Ovary (tissue), 9 donors: ENCODE results near the gene CD40. TPM values are rescaled to one million over a fixed set of nuclear protein-coding genes. Genes with fewer than 3 reads are reported as not detected.
A peak's percentile ranks its signal among the peaks of the same experiment; 100 is the strongest.
"Not testable (repeated sequence)": the region's sequence is repeated elsewhere in the genome, so short reads cannot be mapped to it uniquely, and the experiment has no call there.

Source experiments
- DNase-seq, 5 donors: peaks; one replicate each; pipeline ENCODE4 v3.0.0-alpha.2; 2019 to 2020
- H3K27ac ChIP-seq, 2 donors: fragments of 200-600 bp; one replicate each; pipeline versions ENCODE4 v1.5.1 to v1.8.0; 2019 to 2022
- H3K27me3 ChIP-seq: fragments of 200-600 bp; one replicate; pipeline ENCODE4 v1.8.0; 2022
- H3K36me3 ChIP-seq: fragments of 200-600 bp; sonication (generic); one replicate; pipeline ENCODE4 v1.5.1; 2019
- H3K4me1 ChIP-seq: one replicate; pipeline ENCODE4 v1.8.1; 2013; ENCODE audit warnings: mild to moderate bottlenecking, moderate library complexity; ENCODE audit not compliant: insufficient read depth
- H3K4me3 ChIP-seq: fragments of 200-600 bp; sonication (generic); one replicate; pipeline ENCODE4 v1.5.1; 2017
- H3K9me3 ChIP-seq, 2 donors: fragments of 200-600 bp in 1 of 2; sonication (generic) in 1 of 2; one replicate each; pipeline versions ENCODE4 v1.5.1 to v1.8.1; 2013 to 2019; ENCODE audit warnings: mild to moderate bottlenecking in 1 of 2, moderate library complexity in 1 of 2
- EP300 ChIP-seq: sonication (generic); formaldehyde crosslinking; IDR thresholded peaks from one replicate; pipeline ENCODE4 v1.6.1; 2017; ENCODE audit warnings: antibody characterized with exemption
- POLR2A ChIP-seq: fragments of 450-650 bp; IDR thresholded peaks from one replicate; pipeline ENCODE4 v1.6.1; 2017; ENCODE audit warnings: antibody characterized with exemption, mild to moderate bottlenecking, moderate library complexity
- WGBS, 3 donors: extraction: QIAGEN DNeasy Blood & Tissue Kit in 1 of 3; methylation state at CpG; one replicate each; pipeline versions ENCODE4 v1.1.5 to v1.1.7; 2013 to 2017; 5-methylcytosine and 5-hydroxymethylcytosine counted together
- intact Hi-C, 4 donors: fragments of 100-400 bp; cut with DNase I; formaldehyde crosslinking; loops; one replicate each; pipeline versions ENCODE4 v1.11.0 to v1.15.1; 2022 to 2023
- polyA plus RNA-seq, 2 donors: library from polyadenylated mRNA; stranded (reverse); fragments of 200-250 nt in 1 of 2; fragments of 350-450 nt in 1 of 2; fragmentation: Illumina TruSeq in 1 of 2; extraction: RNeasy Lipid Tissue Mini Kit (QIAGEN cat#74804) in 1 of 2; gene quantifications; one replicate each; pipeline ENCODE4 v1.2.3, GENCODE V29; 2013 to 2014
- total RNA-seq, 7 donors: library from RNA; depleted of rRNA in 2 of 7; stranded (reverse); fragments of >200 nt in 2 of 7; fragmentation: NEBNext Ultra II Directional in 3 of 7; extraction: Animal tissue kit (Norgen Biotek cat#: 25700) in 3 of 7; gene quantifications; one replicate each; pipeline versions ENCODE4 v1.1.0 to v1.2.4, GENCODE V29; 2016 to 2023
- TF ChIP-seq, protein P1 (sequence below), 3 donors: fragments of 450-650 bp in 2 of 3; fragments of 200-600 bp in 1 of 3; IDR thresholded peaks; one replicate each; pipeline versions ENCODE4 v1.5.1 to v1.8.0; 2016 to 2022; ENCODE audit warnings: antibody characterized with exemption in 3 of 3, mild to moderate bottlenecking in 1 of 3
- donor health status: DM: no; HTN: no; CAD: no; lungs with moderate emphysema.
- donor health status: DM: no; HTN: no; CAD: no.
- donor health status: Bipolar disorder and iron deficiency.
- donor health status: DM: yes; HTN: yes; CAD: no.
- donor health status: DM: no; HTN: no; CAD: no.
- donor health status: DM: yes; HTN: yes; CAD: no.

Gene CD40
- total and polyA plus RNA-seq, 9 donors: 14.4 to 35.7 (median 21.6) TPM

DNA sequence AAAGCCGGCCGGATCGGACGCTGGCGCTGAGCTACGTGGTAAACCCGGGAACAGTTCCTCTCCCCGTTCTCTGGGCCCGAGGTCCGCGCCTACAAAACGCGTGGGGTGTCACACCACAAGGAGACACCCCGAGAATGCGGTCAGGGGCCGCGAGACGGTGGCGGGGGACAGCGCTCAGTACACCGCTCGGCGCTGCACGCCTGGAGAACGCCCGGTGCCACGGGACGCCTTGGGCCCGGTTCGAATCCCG, 29.0 kb upstream of the CD40 start:
- no peak for DNase-seq
- TF ChIP-seq EP300: no peak
- TF ChIP-seq, protein P1, sequence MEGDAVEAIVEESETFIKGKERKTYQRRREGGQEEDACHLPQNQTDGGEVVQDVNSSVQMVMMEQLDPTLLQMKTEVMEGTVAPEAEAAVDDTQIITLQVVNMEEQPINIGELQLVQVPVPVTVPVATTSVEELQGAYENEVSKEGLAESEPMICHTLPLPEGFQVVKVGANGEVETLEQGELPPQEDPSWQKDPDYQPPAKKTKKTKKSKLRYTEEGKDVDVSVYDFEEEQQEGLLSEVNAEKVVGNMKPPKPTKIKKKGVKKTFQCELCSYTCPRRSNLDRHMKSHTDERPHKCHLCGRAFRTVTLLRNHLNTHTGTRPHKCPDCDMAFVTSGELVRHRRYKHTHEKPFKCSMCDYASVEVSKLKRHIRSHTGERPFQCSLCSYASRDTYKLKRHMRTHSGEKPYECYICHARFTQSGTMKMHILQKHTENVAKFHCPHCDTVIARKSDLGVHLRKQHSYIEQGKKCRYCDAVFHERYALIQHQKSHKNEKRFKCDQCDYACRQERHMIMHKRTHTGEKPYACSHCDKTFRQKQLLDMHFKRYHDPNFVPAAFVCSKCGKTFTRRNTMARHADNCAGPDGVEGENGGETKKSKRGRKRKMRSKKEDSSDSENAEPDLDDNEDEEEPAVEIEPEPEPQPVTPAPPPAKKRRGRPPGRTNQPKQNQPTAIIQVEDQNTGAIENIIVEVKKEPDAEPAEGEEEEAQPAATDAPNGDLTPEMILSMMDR (IDR thresholded peaks at IDR 0.05): no peak
- TF ChIP-seq POLR2A: no peak
- H3K36me3 ChIP-seq: no peaks in the 10 kb centered on the region
- intact Hi-C loops: loop anchor here in 3 of 4 donors (5.0 to 10.0 kb wide), 3 partner anchors 77 to 294 kb away; partner anchors contain the start of genes DNTTIP1 (in 1 of the 3), WFDC3 (in 1 of the 3) and ZNF335 (in 1 of the 3)
- H3K27me3 ChIP-seq: no peaks in the 10 kb centered on the region
- WGBS, 3 donors: 0% methylated on average over 30 to 31 of the region's 31 CpGs
- no peaks in the 10 kb centered on the region for H3K9me3 ChIP-seq
- H3K4me1 ChIP-seq: peaks cover 11% of the 10 kb centered on the region
- peak overlapping the region; percentile 94 for H3K4me3 ChIP-seq
- H3K27ac ChIP-seq: peak overlapping the region; percentile 89 to 99

DNA sequence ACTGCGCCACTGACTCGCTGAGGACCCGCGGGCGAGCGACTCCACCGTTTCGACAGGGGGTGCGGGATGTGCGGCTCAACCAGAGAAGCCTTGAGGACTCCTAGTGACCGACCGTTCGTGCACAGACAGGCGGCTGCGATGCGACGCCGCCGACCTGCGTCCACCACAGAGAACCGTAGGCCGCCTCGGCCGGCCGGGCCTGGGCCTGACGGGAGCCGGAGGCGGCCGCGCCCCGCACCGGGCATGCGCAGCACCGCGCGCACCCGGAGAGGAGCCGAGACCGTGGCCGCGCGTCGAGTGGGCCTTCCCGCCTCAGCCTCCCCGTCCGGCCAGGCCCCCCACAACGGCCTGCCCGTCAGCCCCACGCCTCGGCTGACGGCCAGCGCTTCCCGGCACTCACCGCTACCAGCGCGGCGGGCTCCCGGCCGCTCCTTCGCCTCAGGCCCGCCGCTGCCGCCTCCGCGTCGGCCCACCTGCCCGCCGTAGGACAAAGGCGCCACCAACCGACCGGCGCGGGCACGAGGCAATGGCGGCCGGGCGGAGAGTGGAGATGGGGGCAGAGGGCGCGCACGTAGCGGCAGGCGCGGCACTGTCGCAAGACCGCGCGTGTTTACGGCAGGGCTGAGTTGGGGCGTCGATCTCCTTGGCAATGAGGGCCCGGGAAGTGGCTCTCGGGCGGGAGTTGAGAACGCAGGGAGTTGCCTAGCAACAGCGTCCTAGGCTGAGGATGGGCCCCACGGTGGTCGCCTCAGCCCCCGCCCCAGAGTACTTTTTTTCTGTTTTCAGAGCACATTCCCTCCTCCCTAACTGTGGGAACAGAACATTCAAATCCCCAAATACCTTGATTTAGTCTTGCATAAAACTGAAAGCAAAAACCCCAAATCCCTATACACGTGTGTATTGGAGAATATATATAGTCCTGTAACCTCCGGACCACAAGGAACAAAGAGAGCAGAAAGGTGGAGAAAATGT, 28.4 kb upstream of the CD40 start, which contains the start of gene NCOA5:
Gene NCOA5 (minus strand): TSS at position 546 of the 972 bp plus-strand sequence. CDS start 10,538 bp downstream, outside the sequence.
- 0% methylated on average over 74 to 100 of the region's 100 CpGs for WGBS, 3 donors
- peaks cover 11% of the 10 kb centered on the region for H3K4me1 ChIP-seq
- H3K36me3 ChIP-seq: no peaks in the 10 kb centered on the region
- H3K27me3 ChIP-seq: no peaks in the 10 kb centered on the region
- intact Hi-C loops: loop anchor here (5.0 to 10.0 kb wide), 5 partner anchors 77 to 295 kb away; partner anchors contain the start of genes CTSA (in 1 of the 4), DNTTIP1 (in 1 of the 4), NEURL2 (in 1 of the 4) and WFDC3 (in 1 of the 4)
- TF ChIP-seq POLR2A (peak; percentile 98), EP300 (no peak)
- TF ChIP-seq, protein P1 (IDR thresholded peaks at IDR 0.05): peak in 2 of 3 donors; percentile 60 to 72
- H3K4me3 ChIP-seq: peak within 1 kb of the TSS; percentile 94
- H3K27ac ChIP-seq: peak within 1 kb of the TSS; percentile 89 to 99
- H3K9me3 ChIP-seq: no peaks in the 10 kb centered on the region
- DNase-seq: peak; percentile 95 to 98 (median 96)

DNA sequence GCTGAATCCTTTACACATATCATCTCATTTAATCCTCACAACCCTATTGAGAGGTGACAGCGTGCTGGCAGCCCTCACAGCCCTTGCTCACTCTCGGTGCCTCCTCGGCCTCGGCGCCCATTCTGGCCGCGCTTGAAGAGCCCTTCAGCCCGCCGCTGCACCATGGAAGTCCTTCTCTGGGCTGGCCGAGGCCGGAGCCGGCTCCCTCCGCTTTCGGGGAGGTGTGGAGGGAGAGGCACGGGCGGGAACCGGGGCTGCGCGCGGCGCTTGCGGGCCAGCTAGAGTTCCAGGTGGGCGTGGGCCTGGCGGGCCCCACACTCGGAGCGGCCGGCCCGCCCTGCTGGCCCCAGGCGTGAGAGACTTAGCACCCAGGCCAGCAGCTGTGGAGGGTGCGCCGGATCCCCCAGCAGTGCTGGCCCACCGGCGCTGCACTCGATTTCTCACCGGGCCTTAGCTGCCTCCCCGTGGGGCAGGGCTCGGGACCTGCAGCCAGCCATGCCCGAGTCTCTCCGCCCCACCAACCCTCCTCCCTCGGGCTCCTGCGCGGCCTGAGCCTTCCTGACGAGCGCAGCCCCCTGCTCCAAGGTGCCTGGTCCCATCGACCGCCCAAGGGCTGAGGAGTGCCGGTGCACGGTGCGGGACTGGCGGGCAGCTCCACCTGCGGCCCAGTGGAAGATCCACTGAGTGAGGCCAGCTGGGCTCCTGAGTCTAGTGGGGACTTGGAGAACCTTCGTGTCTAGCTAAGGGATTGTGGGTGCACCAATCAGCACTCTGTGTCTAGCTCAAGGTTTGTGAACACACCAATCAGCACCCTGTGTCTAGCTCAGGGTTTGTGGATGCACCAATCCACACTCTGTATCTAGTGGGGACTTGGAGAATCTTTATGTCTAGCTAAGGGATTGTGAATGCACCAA, 26.2 kb upstream of the CD40 start:
- not testable (repeated sequence) for H3K9me3 ChIP-seq, H3K4me1 ChIP-seq, H3K4me3 ChIP-seq, H3K27me3 ChIP-seq, H3K27ac ChIP-seq, H3K36me3 ChIP-seq
- intact Hi-C loops: loop anchor here in 2 of 4 donors (5.0 to 10.0 kb wide), 2 partner anchors 107 to 200 kb away; partner anchors contain the start of genes CTSA (in 1 of the 2) and NEURL2 (in 1 of the 2)
- DNase-seq: peak in 2 of 5 donors; percentile 27 to 32
- WGBS, 3 donors: 93 to 97% (median 95%) methylated on average over 52 of the region's 52 CpGs

DNA sequence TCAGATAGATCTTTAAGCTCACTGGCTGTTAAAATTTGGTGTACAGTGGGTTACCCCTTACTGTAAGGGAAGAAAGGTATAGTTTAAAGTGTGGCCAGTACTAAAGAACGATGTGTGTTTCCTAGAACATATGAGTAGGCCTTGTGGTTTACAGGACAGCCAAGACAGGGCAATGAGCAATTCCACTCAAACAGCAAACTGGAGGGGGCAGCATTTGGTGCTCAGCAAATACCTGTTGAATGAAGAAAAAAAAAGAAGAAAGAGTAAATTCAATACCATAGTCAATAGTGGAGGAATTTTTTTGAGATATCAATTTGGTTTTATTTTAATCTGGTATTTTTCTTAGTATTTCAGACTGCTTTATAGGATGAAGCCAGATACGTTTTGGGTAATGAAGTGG, 24.6 kb upstream of the CD40 start:
- TF ChIP-seq EP300: no peak
- no peak for TF ChIP-seq POLR2A
- no peak for DNase-seq
- H3K9me3 ChIP-seq: no peaks in the 10 kb centered on the region
- no peak overlapping the region for H3K27ac ChIP-seq
- no peak overlapping the region for H3K4me3 ChIP-seq
- H3K36me3 ChIP-seq: no peaks in the 10 kb centered on the region
- intact Hi-C loops: loop anchor here in 2 of 4 donors (5.0 to 10.0 kb wide), 2 partner anchors 109 to 201 kb away; partner anchors contain the start of genes CTSA (in 1 of the 2) and NEURL2 (in 1 of the 2)
- no peaks in the 10 kb centered on the region for H3K4me1 ChIP-seq
- H3K27me3 ChIP-seq: no peaks in the 10 kb centered on the region
- WGBS, 3 donors: 68 to 78% (median 69%) methylated on average over 2 of the region's 2 CpGs
